ENCODE data around the gene MN1.

DNA sequence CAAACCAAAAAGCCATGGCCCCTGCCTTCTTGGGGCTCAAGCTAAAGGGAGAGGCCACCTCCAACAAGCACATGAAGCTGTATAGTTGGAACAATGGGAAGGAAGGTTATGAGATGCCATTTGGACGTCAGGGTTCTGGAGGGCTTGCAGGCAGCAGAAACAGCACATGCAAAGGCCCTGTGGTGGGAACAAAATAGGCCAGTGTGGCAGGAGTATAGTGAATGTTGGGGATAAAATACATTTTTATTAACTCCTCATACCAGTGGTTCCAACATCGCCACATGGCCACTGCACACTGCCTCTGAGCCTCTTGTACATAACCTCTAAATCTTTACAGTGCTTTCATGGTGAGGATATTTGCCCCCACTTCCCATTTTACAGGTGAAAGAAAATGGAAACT, 32.2 kb upstream of the MN1 start:
- TF ChIP-seq, protein P1, sequence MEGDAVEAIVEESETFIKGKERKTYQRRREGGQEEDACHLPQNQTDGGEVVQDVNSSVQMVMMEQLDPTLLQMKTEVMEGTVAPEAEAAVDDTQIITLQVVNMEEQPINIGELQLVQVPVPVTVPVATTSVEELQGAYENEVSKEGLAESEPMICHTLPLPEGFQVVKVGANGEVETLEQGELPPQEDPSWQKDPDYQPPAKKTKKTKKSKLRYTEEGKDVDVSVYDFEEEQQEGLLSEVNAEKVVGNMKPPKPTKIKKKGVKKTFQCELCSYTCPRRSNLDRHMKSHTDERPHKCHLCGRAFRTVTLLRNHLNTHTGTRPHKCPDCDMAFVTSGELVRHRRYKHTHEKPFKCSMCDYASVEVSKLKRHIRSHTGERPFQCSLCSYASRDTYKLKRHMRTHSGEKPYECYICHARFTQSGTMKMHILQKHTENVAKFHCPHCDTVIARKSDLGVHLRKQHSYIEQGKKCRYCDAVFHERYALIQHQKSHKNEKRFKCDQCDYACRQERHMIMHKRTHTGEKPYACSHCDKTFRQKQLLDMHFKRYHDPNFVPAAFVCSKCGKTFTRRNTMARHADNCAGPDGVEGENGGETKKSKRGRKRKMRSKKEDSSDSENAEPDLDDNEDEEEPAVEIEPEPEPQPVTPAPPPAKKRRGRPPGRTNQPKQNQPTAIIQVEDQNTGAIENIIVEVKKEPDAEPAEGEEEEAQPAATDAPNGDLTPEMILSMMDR (IDR thresholded peaks at IDR 0.05): no peak
- no peak for TF ChIP-seq POLR2A (IDR thresholded peaks at IDR 0.05)
